Neural cell (in vitro differentiated cells): ENCODE results near the gene GREM1.

Experiments
- EP300 ChIP-seq: fragments of 450-650 bp; conservative IDR thresholded peaks from 2 replicates; pipeline ENCODE4 v1.6.1; 2014; ENCODE audit warnings: antibody characterized with exemption, mild to moderate bottlenecking, moderate library complexity; ENCODE audit not compliant: poor library complexity, severe bottlenecking
- EZH2 ChIP-seq: fragments of 200-600, 300-800 bp; shearing (Covaris generic), sonication (generic); IDR thresholded peaks from 2 replicates; pipeline ENCODE4 v1.6.1; 2014; ENCODE audit warnings: antibody characterized with exemption, low read length, borderline replicate concordance, mild to moderate bottlenecking; ENCODE audit not compliant: insufficient read depth, poor library complexity, severe bottlenecking
- MXI1 ChIP-seq: fragments of 450-650 bp; conservative IDR thresholded peaks from 2 replicates; pipeline ENCODE4 v1.6.1; 2014; ENCODE audit warnings: antibody characterized with exemption, mild to moderate bottlenecking; ENCODE audit not compliant: poor library complexity, severe bottlenecking
- POLR2AphosphoS5 ChIP-seq: IDR thresholded peaks from 2 replicates; pipeline ENCODE4 v1.6.1; 2012
- RAD21 ChIP-seq: fragments of 450-650 bp; conservative IDR thresholded peaks from 2 replicates; pipeline ENCODE4 v1.6.1; 2014; ENCODE audit warnings: antibody characterized with exemption, mild to moderate bottlenecking, moderate library complexity
- SMC3 ChIP-seq: fragments of 450-650 bp; conservative IDR thresholded peaks from 2 replicates; pipeline ENCODE4 v1.6.1; 2014; ENCODE audit warnings: antibody characterized with exemption, mild to moderate bottlenecking, moderate library complexity; ENCODE audit not compliant: poor library complexity
- TAF1 ChIP-seq: IDR thresholded peaks from 2 replicates; pipeline ENCODE4 v1.6.1; 2012; ENCODE audit warnings: low read depth
- TF ChIP-seq, protein P1 (sequence below): IDR thresholded peaks from 2 replicates; pipeline ENCODE4 v1.6.1; 2012; ENCODE audit warnings: borderline replicate concordance
- TF ChIP-seq, protein P2 (sequence below): fragments of 450-650 bp; IDR thresholded peaks from 2 replicates; pipeline ENCODE4 v1.5.1; 2014; ENCODE audit warnings: antibody characterized with exemption, mild to moderate bottlenecking, moderate library complexity; ENCODE audit not compliant: poor library complexity, severe bottlenecking

GRCh38 chr15:32676169-32676568, 41.6 kb upstream of the GREM1 start:
- TF ChIP-seq, protein P1, sequence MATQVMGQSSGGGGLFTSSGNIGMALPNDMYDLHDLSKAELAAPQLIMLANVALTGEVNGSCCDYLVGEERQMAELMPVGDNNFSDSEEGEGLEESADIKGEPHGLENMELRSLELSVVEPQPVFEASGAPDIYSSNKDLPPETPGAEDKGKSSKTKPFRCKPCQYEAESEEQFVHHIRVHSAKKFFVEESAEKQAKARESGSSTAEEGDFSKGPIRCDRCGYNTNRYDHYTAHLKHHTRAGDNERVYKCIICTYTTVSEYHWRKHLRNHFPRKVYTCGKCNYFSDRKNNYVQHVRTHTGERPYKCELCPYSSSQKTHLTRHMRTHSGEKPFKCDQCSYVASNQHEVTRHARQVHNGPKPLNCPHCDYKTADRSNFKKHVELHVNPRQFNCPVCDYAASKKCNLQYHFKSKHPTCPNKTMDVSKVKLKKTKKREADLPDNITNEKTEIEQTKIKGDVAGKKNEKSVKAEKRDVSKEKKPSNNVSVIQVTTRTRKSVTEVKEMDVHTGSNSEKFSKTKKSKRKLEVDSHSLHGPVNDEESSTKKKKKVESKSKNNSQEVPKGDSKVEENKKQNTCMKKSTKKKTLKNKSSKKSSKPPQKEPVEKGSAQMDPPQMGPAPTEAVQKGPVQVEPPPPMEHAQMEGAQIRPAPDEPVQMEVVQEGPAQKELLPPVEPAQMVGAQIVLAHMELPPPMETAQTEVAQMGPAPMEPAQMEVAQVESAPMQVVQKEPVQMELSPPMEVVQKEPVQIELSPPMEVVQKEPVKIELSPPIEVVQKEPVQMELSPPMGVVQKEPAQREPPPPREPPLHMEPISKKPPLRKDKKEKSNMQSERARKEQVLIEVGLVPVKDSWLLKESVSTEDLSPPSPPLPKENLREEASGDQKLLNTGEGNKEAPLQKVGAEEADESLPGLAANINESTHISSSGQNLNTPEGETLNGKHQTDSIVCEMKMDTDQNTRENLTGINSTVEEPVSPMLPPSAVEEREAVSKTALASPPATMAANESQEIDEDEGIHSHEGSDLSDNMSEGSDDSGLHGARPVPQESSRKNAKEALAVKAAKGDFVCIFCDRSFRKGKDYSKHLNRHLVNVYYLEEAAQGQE, result no peak
- TF ChIP-seq, protein P2, sequence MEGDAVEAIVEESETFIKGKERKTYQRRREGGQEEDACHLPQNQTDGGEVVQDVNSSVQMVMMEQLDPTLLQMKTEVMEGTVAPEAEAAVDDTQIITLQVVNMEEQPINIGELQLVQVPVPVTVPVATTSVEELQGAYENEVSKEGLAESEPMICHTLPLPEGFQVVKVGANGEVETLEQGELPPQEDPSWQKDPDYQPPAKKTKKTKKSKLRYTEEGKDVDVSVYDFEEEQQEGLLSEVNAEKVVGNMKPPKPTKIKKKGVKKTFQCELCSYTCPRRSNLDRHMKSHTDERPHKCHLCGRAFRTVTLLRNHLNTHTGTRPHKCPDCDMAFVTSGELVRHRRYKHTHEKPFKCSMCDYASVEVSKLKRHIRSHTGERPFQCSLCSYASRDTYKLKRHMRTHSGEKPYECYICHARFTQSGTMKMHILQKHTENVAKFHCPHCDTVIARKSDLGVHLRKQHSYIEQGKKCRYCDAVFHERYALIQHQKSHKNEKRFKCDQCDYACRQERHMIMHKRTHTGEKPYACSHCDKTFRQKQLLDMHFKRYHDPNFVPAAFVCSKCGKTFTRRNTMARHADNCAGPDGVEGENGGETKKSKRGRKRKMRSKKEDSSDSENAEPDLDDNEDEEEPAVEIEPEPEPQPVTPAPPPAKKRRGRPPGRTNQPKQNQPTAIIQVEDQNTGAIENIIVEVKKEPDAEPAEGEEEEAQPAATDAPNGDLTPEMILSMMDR, result no peak
- TF ChIP-seq RAD21 (no peak), EZH2 (no peak), MXI1 (no peak), POLR2AphosphoS5 (no peak), TAF1 (no peak), SMC3 (no peak), EP300 (no peak)
